ENCODE data around the gene MICAL3. TPM values are rescaled to one million over a fixed set of nuclear protein-coding genes. Genes with fewer than 3 reads are reported as not detected.

The MICAL3 gene
- polyA plus RNA-seq, 1 of the 3 experiments (the other 2 are of a cell fraction), result 83.1 TPM

- Histone ChIP-seq H3K79me2 (ENCODE audit: insufficient read depth) (no peaks in the 10 kb centered on the region), H2AFZ (ENCODE audit: low read depth) (no peak overlapping the region), H3K9me3 (no peaks in the 10 kb centered on the region), H3K4me3 (ENCODE audit: low read depth in 2 of 2, low read length in 1 of 2) (peak overlapping the region; percentile 79 to 84; a peak in 2 of 4 replicates), H3K4me1 (ENCODE audit: control insufficient read depth in 1 of 2, insufficient read depth in 2 of 2, low read depth in 1 of 2, low read length in 1 of 2) (peaks cover 0 to 10% of the 10 kb centered on the region in 2 experiments; a peak in 1 of 4 replicates), H3K9ac (no peak overlapping the region), H3K27ac (ENCODE audit: low read depth in 2 of 2, low read length in 1 of 2) (peak overlapping the region; percentile 2 to 39; a peak in 2 of 4 replicates), H3K9me2 (no peaks in the 10 kb centered on the region), H3F3A (replicated peaks; ENCODE audit: insufficient read depth) (peaks cover 4% of the 10 kb centered on the region), H3K27me3 (ENCODE audit: insufficient read depth) (no peaks in the 10 kb centered on the region), H3K4me2 (peak overlapping the region; percentile 99), H3K36me3 (replicated peaks in 1 of 2; ENCODE audit: control insufficient read depth in 1 of 2, insufficient read depth in 2 of 2, low read length in 1 of 2) (no peaks in the 10 kb centered on the region), H4K20me1 (ENCODE audit: insufficient read depth) (no peaks in the 10 kb centered on the region)
- TF ChIP-seq CHD2 (IDR thresholded peaks at IDR 0.05; ENCODE audit: low read length, partially characterized antibody), result no peak
- no peak for TF ChIP-seq FOXJ3 (CRISPR knock-in tag; IDR thresholded peaks at IDR 0.05)
- TF ChIP-seq USF2 (IDR thresholded peaks at IDR 0.05; ENCODE audit: borderline replicate concordance, low read depth, low read length), result no peak
- no peak for TF ChIP-seq GABPA (IDR thresholded peaks at IDR 0.05; ENCODE audit: low read depth)
- no peak for TF ChIP-seq IRF3 (IDR thresholded peaks at IDR 0.05; ENCODE audit: low read depth, low read length)
- no peak for TF ChIP-seq CTCF (IDR thresholded peaks at IDR 0.05)
- no peak for TF ChIP-seq EP300 (IDR thresholded peaks at IDR 0.05; ENCODE audit: borderline replicate concordance in 1 of 2, low read depth in 1 of 2, low read length in 1 of 2)
- no peak for TF ChIP-seq ZBTB33 (IDR thresholded peaks at IDR 0.05; ENCODE audit: borderline replicate concordance, low read depth)
- TF ChIP-seq NFIC (IDR thresholded peaks at IDR 0.05; ENCODE audit: borderline replicate concordance), result no peak
- no peak for TF ChIP-seq TAF1 (IDR thresholded peaks at IDR 0.05; ENCODE audit: borderline replicate concordance, low read depth, low read length)
- no peak for TF ChIP-seq GATA2 (CRISPR knock-in tag; IDR thresholded peaks at IDR 0.05)
- no peak for TF ChIP-seq USF1 (IDR thresholded peaks at IDR 0.05; ENCODE audit: borderline replicate concordance, low read depth)
- no peak for TF ChIP-seq PBX3 (IDR thresholded peaks at IDR 0.05)
- TF ChIP-seq YY1 (IDR thresholded peaks at IDR 0.05; ENCODE audit: low read depth), result no peak
- no peak for TF ChIP-seq RFX5 (IDR thresholded peaks at IDR 0.05; ENCODE audit: low read length)
- TF ChIP-seq TEAD4 (IDR thresholded peaks at IDR 0.05; ENCODE audit: borderline replicate concordance, insufficient read depth), result no peak
- WGBS (ENCODE audit: low lambda C conversion rate), result 57% methylated on average over 3 of the region's 3 CpGs
- no peak for DNase-seq
- CTCF ChIA-PET, result interaction anchor here (1.0 to 5.1 kb wide), 12 partner anchors 11 to 193 kb away, joined by 3 to 44 read pairs (median 6); no protein-coding TSS in a partner anchor
- POLR2A ChIA-PET, result interaction anchor here (1.0 kb wide), 1 partner anchor 54 kb away, joined by 3 read pairs; no protein-coding TSS in a partner anchor
These were observed 1.5 kb downstream of the MICAL3 start for GRCh38 chr22:18022876-18023275.
